Right kidney (tissue), 1 donor: ENCODE results near the gene CD248.
"Not testable (repeated sequence)": the region's sequence is repeated elsewhere in the genome, so short reads cannot be mapped to it uniquely, and the experiment has no call there.

Source experiments
- DNase-seq: peaks from one replicate; pipeline ENCODE4 v3.0.0-alpha.2; 2016

CD248 gene

DNA sequence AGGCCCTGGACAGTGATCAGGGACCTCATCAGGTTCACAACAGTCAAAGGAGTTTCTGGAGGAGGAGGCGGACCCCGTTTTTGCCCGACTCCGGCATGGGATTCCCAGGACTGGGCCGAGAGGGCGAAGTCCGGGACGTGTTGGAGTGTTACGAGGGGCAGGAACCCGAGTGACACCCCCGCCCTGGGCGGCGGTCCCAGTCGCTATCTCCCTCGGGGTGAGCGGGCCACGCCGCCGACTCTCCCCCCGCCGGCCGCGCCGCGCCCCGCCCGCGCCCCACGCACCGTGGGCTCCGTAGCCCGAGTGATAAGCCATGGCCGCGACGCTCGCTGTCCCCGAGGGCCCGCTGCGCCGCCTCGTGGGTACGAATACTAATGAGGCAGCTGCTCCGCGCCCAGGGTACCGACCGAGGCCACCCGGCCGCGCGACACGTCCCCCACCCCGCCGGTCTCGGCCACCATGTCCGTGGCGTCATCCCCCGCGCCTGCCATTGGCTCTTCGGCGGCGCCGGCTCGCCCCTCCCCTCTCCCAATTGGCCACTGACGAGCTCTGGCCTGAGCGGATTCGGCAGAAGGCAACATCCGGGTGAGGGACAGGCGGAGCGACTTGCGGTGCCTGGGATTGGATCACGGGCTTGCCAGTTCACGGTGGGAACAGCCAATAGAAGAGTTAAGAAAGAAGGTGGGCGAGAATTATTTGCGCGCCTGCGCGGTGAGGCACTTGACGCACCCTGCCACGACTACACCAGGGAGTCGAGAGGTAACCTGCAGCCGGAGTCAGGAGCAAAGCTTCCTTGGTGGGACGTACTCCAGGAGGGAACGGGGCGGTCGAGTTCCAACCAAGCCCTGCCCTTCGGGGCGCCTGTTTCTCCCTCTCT, 27.9 kb downstream of the CD248 start, which contains the start of gene YIF1A:
Gene YIF1A (minus strand): TSS at position 473 of the 877 bp plus-strand sequence. CDS start 158 bp downstream, at position 315.
- peak; percentile 95 for DNase-seq

DNA sequence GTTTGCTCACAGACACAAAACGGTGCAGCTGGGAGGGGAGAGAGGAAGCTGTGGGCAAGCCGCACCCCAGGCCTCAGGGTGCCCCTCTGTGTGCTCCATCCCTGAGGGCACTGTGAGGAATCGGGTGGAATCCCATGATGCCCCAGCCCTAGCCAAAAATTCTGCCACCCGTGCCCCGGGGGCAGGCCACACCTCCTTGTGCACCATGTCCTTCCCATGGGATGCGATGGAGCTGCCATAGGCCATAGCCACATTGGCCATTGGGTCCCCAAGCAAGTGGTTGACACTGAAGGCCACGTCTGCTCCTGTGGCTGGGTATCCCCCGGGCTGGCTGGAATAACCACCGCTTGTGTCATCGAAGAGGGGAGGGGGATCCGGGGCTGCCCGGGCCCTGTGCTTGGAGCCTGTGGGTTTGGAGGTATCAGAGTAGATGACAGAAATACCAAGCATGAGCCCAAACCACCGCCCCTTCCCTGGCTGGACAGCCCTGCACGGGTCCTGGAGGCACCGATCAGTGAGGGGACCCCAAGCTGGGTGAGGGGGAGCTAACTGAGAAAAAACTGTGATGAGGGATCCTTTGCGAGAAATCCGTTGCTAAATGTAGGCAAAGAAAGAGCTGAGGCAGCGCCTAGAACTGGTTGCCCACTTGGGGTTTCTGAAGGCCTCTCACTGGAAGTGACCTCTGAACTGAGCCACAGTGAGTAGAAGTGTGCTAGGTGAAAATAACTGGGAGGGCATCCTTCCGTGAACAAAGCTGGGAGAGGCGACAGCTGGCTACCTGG, 28.8 kb downstream of the CD248 start:
- no peak for DNase-seq

DNA sequence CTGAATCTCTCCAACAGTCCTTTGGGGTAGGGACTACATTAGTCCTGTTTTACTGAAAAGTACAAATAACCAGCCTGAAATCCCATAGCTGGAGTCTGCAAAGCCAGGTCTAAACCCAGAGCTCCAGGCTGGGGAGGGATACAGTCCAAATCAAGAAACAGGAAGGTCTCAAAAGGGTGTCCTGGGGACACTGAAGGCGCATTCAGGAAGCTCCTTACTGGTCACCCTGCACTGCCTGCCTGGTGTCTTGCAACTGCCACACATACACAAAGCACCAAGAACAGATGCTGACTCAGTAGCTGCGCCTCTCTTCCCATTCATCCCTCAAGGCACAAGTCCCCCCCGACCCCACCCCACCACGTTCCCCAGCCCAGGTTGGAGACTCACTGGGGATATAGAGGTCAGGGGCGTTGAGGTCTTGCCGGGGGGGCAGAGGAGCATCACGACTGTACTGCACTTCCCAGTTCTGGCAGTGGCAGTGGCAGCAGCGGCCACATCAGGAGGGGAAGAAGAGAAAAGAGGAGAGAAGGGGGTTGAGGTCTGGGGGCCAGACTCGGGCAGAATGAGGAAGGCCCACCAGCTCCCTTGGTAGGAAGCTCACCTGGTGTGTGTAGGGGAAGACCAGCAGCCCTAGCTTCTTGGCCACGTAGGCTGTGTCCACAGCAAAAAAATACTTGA, 29.5 kb downstream of the CD248 start:
- no peak for DNase-seq

DNA sequence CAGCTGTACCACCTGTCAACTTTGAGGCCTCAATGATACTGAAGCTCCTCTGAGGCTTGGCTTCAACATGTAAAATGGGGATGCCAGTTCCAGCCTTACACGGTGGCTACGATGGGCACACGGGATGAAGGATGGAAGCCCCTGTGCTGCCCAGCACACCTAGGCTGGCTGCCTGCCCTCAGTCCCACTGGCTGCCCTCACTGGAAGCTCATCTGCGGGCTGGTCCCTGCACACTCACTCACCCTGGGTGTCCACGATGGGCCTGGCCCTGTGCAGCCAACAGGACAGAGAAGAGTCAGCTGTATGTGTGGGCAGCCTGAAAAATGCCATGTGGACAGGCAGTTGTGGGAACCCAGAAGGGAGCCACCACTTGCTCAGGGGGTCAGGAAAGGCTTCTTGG, 30.1 kb downstream of the CD248 start:
- DNase-seq: no peak

DNA sequence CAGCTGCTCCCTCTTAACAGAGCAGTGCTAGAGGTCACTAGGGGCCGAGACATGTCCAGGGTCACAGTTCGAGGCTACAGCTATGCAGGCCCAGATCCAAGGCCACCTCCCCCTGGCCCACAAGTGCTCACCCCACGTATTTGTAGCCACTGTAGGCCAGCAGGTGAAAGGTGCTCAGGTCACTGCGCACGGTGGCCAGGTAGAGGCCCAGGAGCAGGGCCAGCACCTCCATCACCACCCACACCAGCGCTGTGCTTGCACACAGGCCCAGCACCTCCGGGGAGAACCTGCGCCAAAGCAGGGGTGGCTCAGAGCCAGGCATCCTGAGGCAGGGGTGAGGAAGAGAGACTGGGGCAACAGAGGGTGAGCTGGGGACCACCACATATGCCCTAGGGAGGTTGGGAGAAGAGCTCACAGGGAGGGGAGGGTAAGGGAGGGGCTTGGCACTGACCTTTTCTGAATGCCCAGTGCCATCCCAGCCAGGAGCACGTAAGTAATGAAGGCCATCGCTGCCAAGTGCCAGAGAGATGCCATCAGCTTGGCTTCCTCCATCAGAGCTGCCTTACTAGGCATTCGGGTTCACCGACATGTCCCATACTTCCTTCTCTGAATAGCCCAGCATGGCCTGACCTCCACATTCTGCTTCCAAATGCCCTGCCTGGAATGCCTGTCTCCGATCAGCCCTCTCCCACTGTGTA, 31.4 kb downstream of the CD248 start:
- no peak for DNase-seq

DNA sequence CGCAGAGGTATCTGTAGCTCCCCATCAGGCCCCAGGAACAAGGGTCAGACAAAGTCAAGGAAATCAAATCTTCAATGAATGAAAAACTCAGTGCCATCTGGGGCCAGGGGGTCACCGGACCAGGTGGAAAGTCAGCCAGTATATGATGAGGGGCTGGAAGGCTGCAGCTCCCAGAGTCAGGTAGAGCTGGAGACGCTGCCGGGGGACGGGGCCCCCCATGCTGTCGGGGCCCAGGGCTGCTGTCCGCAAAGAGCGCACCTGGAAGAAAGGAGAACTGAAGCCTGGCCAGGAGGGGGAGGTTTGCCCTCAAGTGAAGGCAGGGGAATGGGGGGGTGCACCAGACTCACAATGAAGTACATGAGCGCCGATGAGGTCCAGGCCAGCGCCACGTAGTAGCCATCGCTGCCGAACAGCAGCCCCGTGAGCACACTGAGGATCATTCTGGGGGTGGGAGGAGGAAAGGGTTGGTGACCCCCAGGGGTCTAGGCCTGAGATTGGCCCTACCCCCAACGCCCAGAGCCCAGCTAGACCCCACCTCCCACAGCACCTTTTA, 32.2 kb downstream of the CD248 start:
- DNase-seq: no peak

DNA sequence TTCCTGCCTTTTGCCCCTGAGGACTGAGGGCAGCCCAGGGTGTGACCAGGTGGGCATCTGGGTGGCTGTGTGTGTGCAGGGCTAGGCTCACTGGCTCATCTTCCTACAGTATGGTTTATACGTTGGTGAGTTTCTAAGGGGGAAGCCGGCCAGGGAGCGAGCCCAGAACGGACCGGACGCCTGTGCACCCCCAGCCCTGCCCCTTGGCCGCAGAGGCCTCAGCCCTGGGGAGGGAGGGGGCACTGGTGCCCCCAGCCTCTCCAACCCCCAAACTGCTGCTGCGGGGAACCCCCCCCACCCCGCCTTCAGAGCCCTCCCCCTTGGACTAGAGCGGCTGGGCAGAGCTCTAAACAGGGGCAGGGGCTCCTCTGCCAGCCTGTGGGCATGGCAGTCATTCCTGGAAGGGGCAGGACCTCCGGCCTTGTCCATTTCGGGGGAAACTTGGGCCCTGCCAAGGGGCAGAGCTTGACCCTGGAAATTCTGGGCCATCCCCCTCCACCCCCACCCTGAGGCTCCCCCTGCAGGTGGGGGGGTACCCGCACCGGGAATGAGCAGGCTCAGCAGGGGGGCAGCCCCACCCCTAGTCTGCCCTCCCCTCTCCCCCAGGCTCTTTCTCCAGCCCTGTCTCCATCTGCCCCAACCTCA, 33.3 kb downstream of the CD248 start:
- no peak for DNase-seq

DNA sequence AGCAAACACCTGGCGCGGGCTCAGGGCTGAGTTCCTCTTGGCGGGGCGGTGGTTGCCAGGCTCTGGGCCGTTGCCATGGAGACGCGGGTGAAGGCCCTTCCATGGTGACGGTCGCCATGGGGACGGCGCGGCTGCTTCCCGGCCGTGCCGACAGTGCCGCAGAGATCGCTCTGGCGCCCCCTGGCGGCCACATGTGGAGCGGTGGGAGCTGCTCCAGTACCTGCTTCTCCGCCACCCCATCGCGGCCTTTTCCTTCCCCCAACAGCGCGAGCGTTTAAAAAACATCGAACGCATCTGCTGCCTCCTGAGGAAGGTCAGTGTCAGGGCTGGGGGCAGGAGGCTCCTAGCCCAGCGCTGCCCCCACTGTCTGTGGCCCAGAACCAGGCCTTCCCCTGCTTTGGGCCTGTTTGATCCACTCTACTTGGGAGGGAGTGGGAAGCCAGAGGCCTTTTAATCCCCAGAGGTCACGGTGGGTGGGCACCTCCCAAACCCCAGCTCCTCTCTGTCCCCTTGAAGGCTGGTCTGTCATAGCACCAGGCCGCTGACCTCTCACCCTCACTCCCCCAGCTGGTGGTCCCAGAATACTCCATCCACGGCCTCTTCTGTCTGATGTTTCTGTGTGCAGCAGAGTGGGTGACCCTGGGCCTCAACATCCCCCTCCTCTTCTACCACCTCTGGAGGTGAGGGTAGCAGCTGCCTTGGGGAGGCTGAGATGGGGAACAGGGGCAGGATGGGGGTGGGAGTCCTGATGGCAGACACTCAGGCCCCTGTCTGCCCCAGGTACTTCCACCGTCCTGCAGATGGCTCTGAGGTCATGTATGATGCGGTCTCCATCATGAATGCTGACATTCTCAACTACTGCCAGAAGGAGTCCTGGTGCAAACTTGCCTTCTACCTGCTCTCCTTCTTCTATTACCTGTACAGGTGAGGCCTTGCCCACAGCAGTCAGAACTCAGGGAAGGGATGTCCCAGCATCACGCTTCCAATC, 34.1 kb downstream of the CD248 start:
- DNase-seq: peak; percentile 82

DNA sequence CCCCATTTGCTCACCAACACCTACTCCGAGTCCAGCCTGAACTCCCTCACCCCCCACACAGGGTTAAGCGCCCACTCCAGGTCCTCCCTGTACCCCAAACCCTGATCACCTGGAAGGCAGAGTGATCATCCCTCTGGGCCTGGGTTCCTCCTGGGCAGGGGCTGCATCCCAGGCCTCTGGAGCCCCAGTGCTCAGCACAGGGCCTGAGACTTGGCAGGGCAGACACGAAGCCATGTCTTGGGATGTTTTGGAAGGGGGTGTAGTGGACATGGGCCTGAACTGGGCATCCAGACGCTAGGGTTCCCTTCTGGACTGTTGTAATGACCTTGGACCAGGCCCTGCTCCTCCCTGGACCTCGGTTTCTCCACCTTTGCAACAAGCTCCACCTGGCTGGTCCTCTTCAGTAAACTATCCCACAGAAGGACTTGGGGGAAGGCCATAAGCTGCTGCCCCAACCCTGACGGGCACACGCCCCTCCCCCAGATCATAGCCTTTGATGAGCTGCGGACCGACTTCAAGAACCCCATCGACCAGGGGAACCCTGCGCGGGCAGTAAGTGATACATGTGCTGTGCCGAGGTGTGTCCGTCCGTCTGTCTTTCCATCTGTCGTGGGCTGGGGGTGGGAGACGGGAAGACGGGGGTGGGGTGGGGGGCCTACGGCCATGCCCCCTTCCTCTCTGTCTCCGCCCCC, 34.9 kb downstream of the CD248 start:
- no peak for DNase-seq

DNA sequence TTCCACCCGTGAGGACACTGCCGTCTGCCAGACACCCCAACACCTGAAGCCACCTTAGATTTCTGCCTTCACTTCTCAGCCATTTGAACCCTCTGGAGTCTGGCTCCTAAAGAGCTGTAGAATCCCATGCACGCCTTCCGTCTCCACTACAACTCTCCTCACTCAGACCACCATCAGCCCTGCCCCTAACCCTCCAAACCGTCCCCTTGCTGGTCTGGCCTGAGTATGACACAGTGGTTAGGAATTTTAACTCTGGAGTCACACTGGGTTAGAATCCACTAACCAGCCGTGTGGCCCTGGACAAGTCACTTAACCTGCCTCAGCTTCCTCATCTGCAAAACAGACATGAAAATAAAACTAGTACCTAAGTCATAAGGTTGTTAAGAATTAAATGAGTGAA, 35.8 kb downstream of the CD248 start:
- DNase-seq: no peak

DNA sequence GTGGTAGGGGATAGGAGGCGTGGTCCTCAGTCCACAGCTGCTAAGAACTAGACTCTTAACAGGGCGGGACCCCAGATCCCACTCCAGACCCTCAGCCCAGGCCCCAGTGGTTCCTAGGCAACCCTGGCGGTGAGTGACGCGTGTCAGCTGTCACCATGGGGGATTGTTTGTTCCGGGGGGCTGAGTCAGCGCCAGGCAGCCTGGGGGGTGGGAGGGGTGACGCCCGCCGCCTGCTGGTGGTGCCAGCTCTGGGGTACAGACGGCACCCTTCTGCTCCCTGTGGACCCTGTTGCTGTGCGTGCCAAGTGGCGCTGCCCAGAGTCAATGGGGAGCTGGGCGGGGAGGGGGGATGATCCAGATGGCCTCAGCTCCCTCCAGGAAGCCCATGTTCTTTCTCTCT, 36.4 kb downstream of the CD248 start:
- DNase-seq: no peak

DNA sequence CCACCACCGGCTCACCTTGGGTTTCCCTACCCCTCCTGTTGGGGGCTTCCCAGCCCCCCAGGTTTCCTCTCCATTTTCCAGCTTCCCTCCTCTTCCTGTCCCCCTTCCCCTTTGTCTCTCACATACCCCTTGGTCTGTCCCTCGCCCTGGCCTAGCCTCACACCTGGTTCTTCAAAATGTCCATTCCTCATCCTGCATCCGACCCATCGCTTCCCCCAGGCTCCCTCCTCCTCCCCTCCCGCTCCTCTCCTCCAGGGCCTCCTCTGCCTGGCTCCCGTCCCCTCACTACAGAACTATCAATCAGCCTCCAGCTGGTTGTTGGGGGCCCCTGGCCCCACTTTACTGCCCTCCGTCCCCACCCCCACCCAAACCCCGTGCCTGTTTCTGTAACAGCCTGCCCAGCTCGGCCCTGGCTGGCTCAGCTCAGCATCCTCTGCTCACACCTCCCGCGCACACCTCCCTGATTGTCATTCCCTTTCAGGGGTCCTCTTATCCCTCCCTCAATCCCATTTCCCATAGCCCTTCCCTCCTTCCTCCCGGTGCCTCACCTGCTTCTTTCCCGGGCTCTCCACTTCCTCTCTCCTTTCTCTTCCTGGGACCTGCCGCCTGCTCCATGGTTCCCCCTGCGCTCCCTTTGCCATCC, 37.6 kb downstream of the CD248 start:
- no peak for DNase-seq

DNA sequence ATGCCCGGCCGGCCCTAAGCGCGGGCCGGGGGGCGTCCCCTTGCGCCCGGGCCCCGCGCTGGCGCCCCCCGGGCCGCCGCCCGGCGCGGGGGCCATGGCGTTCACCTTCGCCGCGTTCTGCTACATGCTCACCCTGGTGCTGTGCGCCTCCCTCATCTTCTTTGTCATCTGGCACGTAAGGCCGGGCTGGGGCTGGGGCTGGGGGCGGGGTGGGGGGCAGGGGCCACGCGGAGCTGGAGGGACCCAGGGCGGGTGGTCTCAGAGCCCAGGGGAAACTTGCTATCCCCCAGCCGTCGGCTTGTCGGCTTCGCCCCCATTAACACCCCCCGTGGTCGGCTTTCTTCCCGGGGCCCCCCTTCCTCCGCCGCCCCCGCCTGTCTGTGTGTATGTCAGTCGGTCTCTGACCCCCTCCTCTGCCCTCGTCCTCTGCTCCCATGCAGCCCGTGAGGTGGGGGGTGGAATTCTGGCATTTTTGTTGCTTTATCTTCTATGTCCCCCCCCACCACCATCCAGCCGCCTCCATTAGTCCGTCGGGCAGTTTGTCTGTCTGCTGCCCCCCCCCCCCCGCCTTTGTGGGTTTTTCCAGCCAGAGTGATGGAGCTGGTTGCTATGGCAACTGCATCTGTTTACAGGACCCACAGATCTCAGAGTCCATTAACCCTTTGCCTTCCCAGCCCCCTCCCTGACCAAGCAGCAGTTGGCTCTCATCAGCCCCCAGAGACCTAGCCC, 38.3 kb downstream of the CD248 start:
- no peak for DNase-seq

DNA sequence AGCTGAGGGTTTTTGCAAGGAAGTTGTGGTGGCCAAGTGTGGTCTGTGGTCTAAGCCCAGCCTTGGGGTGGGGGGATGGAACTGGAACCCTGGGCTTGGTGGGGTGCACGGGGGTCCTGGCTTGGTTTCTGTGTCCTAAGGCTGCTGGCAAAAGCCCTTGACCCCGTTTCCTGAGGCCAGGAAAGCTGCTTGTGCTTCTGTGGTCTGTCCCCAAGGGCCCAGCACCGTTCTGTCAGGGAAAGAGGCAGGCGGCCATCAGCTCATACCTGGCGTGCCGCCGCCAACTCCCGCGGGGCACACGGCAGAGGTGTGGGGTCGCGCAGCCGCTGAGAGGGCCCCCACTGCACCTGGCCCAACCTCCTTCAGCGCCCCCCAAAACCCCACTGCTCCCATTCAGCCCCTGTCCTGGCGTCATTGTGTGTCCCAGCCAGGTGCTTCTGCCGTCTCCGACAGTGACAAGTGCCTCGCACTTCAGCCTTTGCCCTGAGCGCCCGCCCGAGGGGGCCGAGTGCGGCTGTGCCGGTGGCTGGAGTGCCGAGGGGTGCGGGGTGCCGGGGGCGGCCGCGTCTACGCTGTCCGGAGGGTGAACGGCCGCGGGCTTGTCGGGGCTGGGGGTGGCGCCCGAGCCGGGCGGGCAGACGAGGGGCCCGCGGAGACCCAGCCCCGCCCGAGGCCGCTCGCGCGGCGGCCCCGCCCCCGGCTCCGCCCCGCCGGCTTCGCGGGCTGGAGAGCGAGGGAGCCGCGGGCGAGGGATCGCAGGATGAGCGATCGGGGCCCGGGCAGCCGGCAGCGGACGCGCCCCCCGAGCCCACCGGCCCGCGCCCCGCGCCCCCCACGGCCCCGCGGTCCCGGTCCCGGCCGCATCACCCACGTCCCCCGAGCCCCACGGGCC, 39.1 kb downstream of the CD248 start, which contains the start of gene CNIH2:
Gene CNIH2 (plus strand): TSS at position 705 of the 892 bp plus-strand sequence. CDS start 282 bp downstream, outside the sequence.
- DNase-seq: peak; percentile 55

DNA sequence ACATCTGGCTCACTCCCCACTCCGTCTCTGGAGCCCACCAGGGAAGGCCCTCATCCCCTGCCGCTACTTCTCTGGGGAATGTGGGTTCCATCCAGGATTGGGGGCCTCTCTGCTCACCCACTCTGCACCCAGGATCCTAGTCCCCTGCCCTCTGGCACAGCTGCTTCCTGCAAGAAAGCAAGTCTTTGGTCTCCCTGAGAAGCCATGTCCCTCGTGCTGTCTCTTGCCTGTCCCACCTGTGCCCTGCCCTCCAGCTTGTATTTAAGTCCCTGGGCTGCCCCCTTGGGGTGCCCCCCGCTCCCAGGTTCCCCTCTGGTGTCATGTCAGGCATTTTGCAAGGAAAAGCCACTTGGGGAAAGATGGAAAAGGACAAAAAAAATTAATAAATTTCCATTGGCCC, 39.8 kb downstream of the CD248 start:
- not testable (repeated sequence) for DNase-seq

DNA sequence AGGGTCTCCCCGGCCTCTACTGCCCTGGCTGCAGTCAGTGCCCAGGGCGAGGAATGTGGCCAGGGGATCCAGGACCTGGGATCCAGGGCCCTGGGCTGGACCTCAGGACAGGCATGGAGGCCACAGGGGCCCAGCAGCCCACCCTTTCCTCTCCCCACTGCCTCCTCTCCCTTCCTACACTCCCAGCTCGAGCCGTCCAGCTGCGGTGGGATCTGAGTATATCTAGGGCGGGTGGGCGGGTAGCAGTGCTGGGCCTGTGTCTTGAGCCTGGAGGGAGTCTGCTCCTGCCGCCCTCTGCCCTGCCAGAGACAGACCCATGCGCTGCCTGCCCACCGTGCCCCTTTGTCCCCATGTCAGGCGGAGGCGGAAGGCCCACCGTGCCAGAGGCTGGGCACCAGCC, 40.2 kb downstream of the CD248 start:
- DNase-seq: not testable (repeated sequence)
